Skin of body (tissue), 2 donors: ENCODE results near the gene HMX1. TPM values are rescaled to one million over a fixed set of nuclear protein-coding genes. Genes with fewer than 3 reads are reported as not detected.

ENCODE experiments used
- DNase-seq: peaks from one replicate; lab custom pipeline; 2025; lab: John Stamatoyannopoulos, UW
- total RNA-seq: library from RNA; depleted of rRNA; stranded (reverse); fragments of >200 nt; gene quantifications from one replicate; pipeline ENCODE4 v1.2.3, GENCODE V29; 2014

HMX1 gene
- total RNA-seq, 1 donor from 2014 or later, result 0.20 TPM

DNA sequence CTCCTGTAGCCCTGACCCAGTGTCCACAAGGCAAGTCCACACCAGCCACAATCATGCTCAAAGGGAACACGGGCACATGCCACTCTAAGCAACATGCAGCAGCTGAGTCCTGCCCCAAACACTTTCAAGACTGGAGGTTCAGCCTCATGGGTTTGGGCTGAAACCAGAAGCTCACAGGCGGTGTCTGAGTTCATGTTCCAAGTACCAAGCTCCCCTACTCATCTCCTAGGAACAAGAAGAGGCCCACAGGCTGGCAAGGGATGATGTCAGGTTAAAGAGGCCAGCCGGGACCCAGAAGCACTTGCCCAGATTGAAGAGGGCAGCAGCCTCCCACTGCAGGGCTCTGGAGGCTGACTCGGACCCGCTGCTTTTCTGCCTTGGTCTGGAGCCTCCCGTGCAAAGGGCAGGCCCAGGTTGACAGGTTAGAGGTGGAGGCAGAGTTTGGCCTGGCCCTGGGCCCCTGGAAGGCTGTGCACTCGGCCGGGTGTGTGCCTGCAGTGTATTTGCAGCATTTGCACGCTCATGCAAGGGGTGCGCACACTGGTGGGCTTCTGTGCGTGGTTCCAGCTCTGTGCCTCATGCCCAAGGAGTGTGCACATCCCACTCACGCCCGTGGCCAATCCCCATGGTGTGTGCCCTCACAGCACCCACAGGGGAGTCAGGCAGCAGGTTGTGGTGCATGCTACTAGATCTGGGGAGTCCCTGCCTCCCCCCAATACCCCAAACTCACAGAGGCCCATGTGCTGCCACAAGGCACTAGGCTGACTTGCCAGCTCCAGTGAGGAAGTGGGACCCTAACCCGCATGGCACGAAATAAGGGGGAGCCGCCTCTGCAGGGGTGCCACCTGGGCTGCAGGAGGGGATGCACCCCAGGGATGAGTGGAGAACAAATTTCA, 2.4 kb downstream of the HMX1 start:
- no peak for DNase-seq

DNA sequence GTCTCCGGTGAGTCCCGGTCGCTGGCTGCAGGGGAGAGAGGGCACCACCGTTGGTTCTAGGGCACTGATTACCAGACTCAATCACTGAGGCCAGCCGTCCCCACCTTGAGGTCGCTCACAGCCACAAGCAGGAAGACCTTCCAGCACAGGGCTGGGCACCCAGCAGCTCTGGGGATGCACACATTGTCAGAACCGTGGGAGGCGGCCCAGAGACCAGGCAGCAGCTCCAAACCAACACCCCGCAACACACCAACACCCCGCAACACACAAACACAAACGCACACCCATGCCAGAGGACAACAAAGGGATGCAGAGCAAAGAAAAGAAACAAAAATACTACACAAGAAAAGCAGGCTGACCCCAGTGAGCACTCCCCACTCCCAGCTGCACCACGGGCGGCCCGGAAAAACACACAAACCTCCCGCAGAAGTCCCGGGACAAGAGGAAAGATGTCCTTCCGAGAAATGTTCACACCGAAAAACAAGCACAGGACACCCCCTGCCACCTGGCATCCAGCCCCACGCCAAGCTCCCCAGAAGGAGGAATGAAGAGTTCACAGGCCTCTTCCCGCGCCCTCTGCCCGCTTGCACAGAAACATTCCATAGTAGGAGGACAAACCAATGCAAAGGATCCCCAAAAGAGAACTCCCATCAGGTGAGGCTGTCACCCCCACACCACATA, 3.2 kb downstream of the HMX1 start:
- DNase-seq, result no peak

DNA sequence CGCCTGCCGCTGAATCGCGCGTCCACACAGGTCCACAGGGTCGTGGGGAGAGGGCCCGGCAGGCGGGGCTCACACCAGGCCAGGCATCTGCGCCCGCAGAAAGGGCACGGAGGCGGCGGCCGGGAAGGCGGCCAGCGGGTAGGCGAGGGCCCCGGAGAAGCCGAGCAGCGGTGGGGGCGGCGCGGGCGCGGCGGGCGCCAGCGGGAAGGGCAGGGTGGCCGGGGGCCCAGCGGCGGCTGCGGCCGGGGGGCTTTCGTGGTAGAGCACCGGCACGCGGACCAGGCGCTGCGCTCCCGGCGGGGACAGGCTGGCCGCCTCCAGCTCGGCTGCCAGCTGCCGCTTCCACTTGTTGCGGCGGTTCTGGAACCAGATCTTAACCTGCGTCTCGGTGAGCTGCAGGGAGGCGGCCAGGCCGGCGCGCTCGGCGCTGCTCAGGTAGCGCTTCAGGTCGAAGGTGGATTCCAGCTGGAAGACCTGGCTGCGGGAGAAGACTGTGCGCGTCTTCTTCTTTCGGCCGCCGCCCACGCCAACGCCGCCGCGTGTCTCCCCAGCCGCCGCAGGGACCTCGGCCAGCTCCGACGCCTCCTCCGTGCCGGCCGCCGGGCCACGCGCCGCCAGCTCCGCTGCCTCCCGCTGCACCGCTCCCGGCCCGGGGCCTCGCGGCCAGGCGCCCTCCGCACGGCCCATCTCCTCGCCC, 3.9 kb downstream of the HMX1 start:
- no peak for DNase-seq

DNA sequence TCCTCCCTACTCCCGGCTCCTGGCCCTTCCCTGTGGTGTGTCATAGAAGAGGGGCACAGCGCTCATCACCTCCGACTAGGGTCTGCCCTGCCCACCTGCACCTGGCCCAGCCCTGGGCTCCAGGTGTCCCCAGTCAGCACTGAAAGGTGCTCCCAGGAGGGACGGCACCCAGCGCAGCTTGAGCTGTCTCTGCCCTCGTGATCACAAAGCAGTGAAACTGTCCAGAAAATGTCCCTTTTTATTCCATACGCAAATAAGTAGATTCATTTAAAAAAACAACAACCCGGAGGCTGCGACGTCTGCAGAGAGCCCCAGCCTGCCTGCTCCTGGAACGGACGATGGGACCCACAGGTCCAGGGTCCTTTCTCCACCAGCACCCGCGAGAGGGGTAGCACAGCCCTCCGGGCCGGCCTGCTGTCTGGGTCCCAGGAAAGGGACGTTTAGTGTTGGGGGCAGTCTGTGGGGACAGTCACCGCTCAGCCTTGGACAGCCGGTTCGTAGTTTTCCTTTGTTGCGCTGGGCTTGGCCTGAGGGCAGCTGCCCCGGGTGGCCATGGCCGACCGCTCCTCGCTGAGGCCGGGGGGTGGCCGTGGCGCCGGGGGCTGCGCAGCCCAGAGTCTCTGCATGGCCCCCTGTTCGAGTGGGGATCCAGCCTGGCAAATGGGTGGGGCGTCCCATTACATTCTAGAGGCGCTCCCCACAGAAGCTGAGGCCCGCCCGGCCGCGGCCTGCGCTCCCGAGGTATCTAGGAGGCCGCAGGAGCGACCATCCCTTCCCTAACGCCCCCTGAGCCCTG, 4.6 kb downstream of the HMX1 start:
- no peak for DNase-seq

DNA sequence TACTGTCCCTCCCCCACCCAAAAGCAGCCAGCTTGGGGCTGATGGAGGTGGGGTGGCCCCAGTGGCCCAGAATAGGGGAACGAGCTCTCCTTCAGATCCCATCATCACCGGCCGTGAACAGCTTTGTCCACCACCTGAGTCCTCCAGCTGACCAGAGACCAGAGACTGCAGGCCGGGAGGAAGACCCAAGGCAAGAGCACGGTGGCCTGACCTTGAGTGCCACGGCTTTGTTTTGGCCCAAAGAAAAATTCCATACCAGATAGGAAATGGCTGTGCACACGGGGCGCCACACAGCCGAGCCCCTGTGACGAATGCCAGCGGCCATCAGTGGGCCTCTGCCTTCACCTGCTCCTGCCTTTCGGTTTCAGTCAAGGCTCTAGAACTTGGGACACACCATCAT, 5.2 kb downstream of the HMX1 start:
- no peak for DNase-seq

DNA sequence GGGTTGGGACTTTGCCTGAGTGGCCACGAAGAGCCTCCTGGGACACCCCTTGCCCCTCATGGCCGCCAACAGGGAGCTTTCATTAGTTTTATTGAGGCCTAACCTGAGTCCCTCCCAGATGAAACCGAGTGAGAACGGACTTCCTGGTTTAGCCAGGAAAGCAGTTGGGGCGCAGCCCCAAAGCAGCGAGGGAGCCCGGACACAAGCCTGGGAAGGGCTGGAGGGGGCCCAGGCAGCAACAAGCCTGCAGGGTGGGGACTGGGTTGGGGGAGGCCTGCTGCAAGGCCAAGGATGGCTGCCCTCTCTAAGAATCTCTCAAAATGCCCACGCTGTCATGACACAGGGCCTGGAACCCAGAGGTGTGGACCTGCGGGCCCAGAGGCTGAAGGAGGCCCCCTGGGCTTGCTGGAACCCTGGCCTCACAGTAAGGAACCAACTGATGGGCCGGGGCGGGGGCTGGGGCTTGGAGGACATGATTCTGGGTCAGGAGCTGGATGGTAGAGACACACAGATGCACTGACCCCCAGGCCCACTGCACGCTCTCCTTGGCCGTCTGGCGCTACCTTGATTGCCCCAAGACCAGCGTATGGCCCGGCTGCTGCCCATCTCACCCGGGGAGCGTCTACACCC, 5.8 kb downstream of the HMX1 start:
- no peak for DNase-seq

DNA sequence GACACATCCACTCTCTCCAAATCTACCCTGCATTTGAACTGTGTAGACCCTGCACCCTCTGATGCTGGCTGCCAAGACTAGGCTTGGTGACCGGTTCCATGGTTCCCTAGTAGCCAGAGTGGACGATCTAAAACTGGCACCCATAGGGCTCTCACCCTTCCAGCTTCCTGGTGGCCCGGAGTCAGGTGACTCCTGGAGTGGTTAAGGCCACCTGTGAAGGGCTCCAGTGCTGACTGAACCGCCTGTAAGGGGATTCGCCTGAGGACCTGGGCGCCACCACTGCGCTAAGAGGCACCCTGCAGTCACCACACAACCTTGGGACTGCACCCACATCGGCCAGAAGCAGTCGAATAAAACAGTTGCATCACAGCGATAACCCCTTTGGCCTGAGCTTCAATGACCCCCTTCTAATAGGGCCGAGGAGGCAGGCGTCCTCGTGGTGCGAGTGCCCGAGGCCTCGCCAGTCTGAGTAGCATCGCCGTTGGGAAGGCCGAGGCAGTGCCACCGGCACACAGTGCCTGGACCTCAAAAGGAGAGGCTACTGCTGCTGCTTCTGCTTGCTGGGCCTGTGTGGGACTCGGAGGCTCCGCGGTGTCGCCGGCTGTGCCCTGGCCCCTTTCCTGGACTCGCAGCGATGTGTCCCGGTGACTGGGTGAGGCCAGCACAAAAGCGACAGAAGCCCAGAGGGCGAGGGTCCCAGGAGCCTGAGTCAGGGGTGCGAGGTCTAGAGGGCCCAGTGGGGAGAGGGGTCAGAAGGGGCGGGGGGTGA, 6.5 kb downstream of the HMX1 start:
- DNase-seq, result no peak

DNA sequence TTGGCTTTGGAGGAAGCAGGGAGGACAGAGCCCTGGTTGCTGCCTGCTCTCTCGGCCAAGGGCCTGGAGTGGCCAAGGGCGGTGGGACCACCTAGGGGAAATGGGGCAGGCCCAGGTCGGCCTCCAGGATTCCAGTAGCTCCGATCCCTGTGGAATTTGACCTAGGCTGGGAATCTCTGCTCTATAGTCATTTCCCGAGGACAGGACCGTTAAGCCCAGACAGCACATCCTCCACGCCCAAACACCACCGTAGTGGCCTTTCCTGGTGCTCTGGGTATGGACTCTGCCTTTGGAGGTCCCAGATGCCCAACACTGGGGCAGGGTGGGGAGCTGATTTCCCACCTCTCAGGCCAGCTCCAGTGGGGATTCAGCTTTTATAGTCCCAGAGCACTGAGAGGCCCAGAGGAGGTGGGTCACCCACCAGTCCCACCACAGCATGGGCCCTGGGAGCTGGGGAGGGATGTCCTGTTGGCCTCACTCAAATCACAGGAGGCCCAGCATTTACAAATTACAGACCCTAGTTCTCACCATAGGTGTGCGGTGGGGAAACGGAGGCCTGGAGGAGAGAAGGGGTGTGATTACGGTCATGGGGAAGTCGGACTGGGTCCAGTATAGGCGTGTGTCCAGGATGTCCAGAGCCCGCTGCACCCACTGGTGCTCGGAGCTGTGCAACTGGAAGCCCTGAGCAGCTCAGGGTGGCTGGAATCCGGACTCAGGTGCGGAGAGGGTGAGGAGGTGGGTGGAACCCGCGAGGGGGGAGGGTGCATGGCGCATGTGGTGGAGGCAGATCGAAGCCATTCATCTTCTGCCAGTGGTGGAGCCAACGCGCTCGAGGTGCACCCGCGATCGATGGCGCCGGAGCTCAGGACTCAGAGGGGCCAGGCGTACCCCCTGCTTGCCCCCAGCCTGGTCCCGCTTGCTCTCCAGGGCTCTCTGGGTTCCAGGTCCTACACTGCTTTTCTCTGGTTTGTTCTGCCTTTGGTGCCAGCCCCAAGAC, 7.7 kb downstream of the HMX1 start:
- DNase-seq, result no peak

DNA sequence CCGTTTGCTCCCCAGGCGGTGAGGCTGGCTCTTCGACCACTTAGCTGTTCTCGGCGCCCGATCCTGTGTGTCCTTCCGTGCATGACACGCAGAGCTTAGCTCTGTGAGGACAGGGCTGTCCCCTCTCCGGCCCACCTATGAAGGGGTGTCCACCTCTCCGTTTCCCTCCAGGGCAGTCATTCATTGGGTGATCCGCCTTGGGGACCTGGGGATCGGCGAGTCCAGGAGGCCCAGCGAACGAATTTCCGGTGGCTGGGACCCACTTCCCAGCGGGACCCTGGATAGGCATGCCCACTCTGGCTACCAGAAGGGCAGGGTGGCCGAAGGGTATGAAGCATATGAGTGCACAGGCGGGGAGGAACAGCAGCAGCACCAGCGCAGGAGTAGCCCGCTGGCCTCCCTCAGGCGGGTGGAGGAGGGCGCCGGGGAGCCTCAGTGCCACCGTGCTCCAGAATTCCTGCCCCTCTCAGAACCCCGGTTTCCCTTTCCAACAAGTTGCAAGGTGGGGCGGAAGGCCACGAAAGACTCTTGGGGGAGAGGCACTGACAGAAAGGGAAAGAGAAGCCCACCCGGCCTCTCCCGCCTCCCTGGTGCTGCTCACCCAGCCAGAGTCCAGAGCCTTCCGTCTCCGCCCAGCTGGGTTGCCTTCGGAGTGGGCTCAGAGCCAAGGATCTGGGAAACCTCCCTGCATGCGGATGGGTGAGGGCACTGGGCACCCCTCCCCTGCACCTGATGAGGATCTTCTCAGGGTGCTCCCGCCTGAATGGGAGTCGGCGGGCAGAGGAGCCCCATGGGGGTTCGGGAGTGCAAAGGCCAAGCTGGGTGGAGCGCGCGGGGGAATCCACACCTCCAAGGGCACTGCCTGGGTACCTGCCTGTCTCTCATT, 8.6 kb downstream of the HMX1 start:
- no peak for DNase-seq

DNA sequence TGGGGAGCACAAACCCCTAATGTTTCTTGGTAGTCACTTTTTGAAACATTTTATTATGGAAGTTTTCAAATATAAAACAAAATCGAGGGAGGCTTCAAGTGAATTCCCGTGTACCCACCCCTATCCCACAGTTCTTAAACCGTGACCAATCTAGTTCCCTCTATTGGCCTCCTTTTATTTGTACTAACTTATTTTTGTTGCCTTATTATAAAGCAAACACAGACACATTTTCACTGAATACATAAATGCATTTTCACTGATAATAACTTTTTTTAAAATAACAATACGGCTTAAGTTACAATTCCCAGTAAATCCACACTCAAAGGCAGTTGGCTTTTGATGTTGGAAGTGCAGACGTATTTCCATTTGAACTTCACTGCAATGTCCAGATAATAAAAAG, 9.3 kb downstream of the HMX1 start:
- DNase-seq, result no peak

DNA sequence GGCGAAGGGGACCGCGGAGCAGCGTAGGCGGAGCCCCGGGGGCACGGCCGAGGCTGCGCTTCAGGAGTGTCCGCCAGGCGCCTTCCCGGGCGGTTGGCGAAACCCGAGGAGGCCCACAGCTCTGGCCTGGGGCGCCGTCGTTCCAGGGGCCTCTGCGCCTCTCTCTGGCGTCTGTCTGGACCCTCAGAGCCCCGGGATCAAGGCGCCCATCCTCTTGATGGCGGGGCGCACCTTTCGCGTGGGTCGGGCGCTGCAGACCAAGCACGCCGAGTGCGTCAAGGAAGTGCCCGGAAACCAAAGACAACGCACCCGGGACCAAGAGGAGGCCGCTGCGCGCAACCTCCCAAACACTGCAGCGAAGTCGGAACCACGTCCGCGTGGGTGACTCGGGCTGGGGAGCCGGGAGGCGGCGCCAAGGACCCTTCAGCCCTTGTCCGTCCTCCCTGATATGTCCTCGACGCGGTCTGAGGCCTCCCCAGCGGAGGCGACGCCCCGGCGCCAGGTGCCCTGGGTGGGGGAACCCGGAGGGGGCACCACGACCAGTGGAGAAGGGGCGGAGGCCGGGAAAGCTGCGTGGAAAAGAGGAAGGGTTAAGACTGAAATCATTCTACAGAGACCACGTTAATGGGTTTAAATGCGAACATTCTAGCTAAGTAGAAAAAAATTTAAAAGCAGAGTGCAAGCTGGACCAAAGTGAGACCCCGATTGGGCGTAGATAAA, 9.9 kb downstream of the HMX1 start:
- DNase-seq, result no peak

DNA sequence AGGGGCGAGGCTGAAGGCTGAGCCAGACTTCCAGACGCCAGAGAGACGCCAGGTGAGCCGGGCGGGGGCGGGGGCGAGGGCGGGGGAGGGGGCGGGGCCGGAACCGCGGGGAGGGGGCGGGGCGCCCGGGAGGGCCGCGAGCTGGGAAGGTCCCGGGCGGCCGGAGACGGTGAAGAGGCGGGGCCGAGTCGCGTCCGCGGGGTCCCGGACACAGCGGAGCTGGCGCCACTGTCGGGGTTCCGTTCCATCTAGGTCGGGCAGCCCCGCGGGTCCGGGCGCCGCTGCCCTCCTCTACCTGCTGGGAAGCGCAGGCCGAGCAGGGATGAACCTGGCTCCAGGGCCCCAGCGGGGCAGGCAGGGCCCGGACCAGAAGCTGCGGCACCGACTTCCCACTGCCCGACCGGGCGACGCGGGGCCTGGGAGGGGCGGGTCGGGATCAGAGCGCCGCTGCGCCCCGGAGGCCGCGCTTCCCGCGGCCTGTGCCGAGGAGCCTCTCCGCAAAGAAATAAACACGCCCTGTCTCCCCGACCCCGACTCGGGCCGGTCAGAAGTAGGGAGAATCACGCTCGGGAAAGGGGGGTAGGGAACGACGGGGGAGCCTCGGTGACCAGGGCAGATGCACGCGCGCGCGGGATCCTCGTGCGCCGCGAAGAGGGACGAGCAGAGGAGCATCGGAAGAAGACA, 10.6 kb downstream of the HMX1 start:
- DNase-seq, result no peak

DNA sequence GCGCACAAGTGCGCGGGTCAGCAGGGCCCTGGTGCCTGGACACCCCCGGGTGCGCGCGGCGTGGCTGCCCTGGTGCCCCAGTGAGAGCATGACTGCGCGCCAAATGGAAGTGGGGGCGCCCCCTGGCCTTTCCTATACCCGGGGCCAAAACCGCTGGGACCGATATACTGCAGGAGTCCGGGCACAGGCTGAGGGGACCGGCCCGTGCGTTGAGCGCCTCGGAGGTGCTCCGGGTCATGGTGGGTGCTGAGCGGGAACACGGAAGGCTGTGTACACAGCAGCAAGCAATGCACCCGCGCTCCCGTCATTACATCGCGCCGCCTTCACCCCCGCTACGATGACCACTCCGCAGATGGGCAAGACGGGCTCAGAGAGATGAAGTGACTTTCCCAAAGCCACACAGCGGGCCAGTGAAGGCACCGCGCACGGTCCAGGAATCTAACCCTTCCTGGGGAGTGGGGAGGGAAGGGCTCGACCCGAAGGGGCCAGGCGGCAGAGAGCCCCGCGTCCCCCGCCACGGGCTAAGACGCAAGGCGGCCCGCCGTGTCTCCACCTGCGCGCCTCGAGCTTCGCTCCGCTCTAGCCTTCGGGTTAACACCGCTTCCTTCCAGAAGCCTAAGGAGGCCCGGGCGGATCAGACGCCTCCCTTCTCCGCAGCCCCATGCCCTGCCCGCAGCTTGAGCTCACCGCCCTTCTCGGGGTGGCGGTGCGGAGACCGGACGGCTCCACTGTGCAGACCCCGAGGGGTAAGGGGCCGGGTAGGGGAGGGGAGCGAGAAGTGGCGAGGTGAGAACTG, 11.3 kb downstream of the HMX1 start:
- DNase-seq, result no peak

DNA sequence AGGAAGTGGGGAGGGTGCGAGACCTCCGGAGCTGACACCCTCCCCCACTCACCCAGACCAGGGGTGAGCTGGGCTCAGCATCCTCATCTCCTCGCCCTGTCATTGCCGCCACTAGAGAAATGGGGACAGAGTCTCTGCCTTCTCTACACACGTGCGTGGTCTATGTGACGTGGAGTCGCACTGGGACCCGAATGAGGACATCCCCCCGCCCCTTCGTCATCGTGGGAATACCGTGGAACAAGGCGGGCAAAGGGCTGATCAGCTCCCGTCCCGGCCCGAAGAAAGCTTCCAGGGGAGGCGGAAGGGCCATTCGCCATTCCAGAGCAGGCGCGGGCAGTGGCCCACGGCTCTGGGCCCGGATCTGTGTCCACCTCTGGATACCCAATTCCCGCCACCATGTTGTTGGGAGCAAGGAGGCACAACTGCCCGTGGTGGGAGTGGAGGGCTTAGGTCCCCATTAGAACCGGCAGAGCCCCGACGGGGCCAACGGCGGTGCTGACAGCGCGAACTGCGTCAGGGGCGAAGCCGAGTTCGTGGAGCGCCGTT, 12.0 kb downstream of the HMX1 start:
- no peak for DNase-seq

DNA sequence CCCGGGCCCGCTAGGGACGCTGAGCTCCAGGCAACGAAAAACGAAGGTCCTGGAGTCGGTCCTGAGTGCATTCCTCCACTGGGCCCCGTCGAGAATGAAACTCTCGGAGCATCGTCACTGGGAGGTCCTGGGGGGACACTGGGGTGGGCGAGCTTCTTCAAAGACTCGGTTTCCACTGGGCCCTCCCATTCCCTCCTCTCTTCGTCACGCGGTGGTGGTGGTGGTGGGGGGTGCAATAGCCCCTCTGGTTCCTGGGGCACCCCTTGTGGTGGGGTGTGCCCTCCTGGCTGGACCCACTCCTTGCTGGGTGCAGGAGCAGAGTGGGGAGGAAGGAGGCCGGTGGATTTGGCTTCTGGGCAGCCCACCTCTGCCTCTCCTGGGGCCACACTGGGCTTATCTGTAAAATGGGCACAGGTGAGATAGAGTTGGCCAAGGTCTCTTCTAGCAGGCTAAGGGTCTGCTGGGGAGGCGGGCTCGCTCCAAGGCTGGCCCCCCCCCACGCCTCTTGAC, 12.9 kb downstream of the HMX1 start:
- no peak for DNase-seq
